GM21786 (cell line): Measurements from ENCODE around the gene EEIG2.
"Not testable (repeated sequence)": the region's sequence is repeated elsewhere in the genome, so short reads cannot be mapped to it uniquely, and the experiment has no call there.

Source experiments
- ATAC-seq: cut with Tn5 transposase; IDR thresholded peaks from one replicate; pipeline ENCODE4 v1.9.1; 2021; ENCODE audit not compliant: unreplicated experiment

EEIG2 gene

DNA sequence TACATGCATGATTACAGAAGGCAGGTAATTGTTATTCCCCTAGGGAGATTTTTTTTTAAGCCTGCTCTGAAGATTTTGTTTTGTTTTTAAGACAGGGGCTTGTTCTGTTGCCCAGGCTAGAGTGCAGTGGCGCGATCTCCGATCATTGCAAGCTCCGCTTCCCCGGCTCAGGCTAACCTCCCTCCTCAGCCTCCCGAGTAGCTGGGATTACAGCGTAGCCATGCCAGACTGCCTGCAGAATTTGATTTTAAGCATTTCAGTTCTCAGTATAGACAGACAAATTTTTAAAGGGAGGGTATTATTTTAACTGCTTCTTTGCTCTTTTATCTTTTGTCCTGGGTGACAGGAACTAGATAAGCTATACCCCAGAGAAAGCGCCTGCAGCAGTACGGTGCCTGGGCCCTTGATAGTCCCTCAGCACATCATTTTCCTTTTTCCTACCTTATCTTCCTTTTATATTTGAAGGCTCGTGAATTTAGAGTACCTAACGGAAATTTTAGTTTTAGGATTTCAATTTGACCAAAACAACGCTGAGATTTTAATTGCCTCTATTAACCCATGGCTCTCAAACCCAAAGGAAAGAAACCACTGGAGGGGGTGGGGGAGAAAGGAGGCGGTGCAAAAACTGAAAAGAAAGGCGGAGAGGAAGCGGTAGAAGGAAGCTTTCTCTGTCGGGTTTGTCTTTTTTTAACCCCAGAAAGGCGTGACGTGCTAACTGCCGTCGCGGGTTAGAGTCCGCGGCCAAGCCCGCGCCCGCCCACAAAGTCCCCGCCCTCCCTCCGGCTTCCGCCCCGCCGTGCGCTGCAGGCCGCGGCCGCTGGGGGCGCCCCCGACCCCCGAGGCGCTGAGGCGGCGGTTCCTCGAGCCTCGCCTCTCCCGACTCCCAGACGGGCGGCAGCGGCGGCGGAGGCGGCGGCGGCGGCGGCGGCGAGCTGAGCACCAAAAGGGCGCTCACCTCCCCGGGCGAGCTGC is at the start of gene EEIG2:
Gene EEIG2 (plus strand): TSS at position 886 of the 972 bp plus-strand sequence. CDS start 329 bp downstream, outside the sequence.
- ATAC-seq, result peak; percentile 63

GRCh38 chr1:108511764-108512163 is 48.1 kb upstream of the EEIG2 start:
- no peak for ATAC-seq

GRCh38 chr1:108512239-108513043 is 47.5 kb upstream of the EEIG2 start:
- ATAC-seq, result peak; percentile 68

- no peak for ATAC-seq
These were observed 46.9 kb upstream of the EEIG2 start for GRCh38 chr1:108513044-108513415.

GRCh38 chr1:108513914-108514313 is 46.0 kb upstream of the EEIG2 start:
- not testable (repeated sequence) for ATAC-seq

- not testable (repeated sequence) for ATAC-seq
These were observed 42.5 kb upstream of the EEIG2 start for GRCh38 chr1:108517301-108517897.

GRCh38 chr1:108521990-108522393 is 37.9 kb upstream of the EEIG2 start:
- ATAC-seq, result no peak

DNA sequence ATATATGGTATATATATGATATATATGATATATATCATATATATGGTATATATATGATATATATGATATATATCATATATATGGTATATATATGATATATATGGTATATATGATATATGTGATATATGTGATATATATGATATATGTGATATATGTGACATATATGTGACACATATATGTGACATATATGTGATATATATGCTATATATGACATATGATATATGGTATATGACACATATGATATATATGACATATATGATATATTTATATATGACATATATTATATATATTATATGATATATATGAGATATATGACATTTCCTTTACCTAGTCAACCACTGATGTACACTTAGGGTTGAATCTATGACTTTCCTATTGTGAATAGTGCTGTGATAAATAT is 36.1 kb upstream of the EEIG2 start:
- ATAC-seq, result no peak

- no peak for ATAC-seq
These were observed 35.2 kb upstream of the EEIG2 start for GRCh38 chr1:108524676-108525075.

- ATAC-seq, result no peak
These were observed 32.8 kb upstream of the EEIG2 start for GRCh38 chr1:108527135-108527534.

DNA sequence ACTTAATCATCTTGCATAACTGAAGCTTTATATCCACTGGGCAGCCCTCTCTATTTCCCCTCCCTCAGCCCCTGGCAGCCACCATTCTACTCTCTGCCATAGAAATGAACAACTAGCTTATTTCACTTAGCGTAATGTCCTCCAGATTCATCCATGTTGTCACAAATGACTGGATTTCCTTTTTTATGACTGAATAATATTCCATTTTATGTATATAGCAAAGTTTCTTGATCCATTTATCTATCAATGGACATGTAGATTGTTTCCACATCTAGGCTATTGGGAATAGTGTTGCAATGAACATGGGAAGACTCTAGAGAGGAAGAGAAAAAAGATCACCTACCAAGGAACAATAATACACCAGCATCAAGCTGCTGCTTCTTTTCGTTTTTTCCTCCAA is 32.1 kb upstream of the EEIG2 start:
- no peak for ATAC-seq

DNA sequence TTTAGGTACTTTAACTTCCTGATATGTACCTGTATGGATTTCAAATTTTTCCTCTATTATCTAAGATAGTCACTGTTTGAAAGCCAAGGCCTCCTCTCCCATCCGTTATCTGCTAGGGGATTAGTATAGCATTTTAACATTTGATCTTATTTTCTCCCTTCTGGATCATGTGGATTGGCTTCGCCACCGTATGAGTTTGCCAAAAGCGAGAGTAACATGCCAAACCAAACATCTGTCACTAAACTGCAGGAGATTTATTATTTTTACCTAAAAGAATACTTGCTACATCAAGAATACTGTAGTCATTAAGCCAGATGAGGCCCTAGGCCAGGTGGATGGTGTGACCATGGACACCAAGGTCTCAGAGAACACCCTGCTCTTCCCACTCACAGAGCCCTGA is 28.5 kb upstream of the EEIG2 start:
- no peak for ATAC-seq

- ATAC-seq, result no peak
These were observed 27.2 kb upstream of the EEIG2 start for GRCh38 chr1:108532730-108533129.

GRCh38 chr1:108533351-108534083 is 26.4 kb upstream of the EEIG2 start:
- peak; percentile 51 for ATAC-seq

- no peak for ATAC-seq
These were observed 25.1 kb upstream of the EEIG2 start for GRCh38 chr1:108534759-108535158.

- ATAC-seq, result not testable (repeated sequence)
These were observed 24.5 kb upstream of the EEIG2 start for GRCh38 chr1:108535315-108535897.

- ATAC-seq, result not testable (repeated sequence)
These were observed 23.9 kb upstream of the EEIG2 start for GRCh38 chr1:108536021-108536420.

GRCh38 chr1:108536791-108537190 is 23.1 kb upstream of the EEIG2 start:
- not testable (repeated sequence) for ATAC-seq

- ATAC-seq, result no peak
These were observed 21.9 kb upstream of the EEIG2 start for GRCh38 chr1:108537976-108538375.

GRCh38 chr1:108540977-108541376 is 18.9 kb upstream of the EEIG2 start:
- no peak for ATAC-seq
